CD4-positive, CD25-positive, alpha-beta regulatory T cell (primary cell): Measurements from ENCODE around the gene SIPA1L3. TPM values are rescaled to one million over a fixed set of nuclear protein-coding genes. Genes with fewer than 3 reads are reported as not detected.

Experiments used
- ATAC-seq, 2 donors: fragments of 150-1000 bp; cut with Tn5 transposase; one replicate each; pipeline ENCODE4 v1.10.0; 2021; ENCODE audit warnings: low read depth in 2 of 2, moderate number of reproducible peaks in 2 of 2, moderate library complexity in 1 of 2
- DNase-seq, 3 donors: peaks; one replicate each; pipeline versions ENCODE4 v3.0.0 to v3.0.0-alpha.2; 2012 to 2022; ENCODE audit warnings: mixed read lengths in 1 of 3
- H3K27ac ChIP-seq: one replicate; pipeline ENCODE4 v1.7.0; 2013; ENCODE audit warnings: mild to moderate bottlenecking, low read length; ENCODE audit not compliant: insufficient read depth, poor library complexity, severe bottlenecking
- H3K27me3 ChIP-seq: one replicate; pipeline ENCODE4 v1.7.0; 2013; ENCODE audit warnings: low read length; ENCODE audit not compliant: control insufficient read depth, insufficient read depth
- H3K36me3 ChIP-seq: one replicate; pipeline ENCODE4 v1.7.0; 2013; ENCODE audit warnings: mild to moderate bottlenecking, low read length, moderate library complexity; ENCODE audit not compliant: control insufficient read depth, insufficient read depth
- H3K4me1 ChIP-seq: 2 replicates; pipeline ENCODE4 v1.7.0; 2013; ENCODE audit warnings: mild to moderate bottlenecking, low read length; ENCODE audit not compliant: insufficient read depth, control insufficient read depth, poor library complexity, severe bottlenecking
- H3K4me3 ChIP-seq: one replicate; pipeline ENCODE4 v1.7.0; 2013; ENCODE audit warnings: low read depth, mild to moderate bottlenecking, low read length, moderate library complexity
- H3K9me3 ChIP-seq, 2 experiments: 1 replicate in 1 of 2; 2 replicates in 1 of 2; pipeline ENCODE4 v1.7.0; 2013; ENCODE audit warnings: low read length in 2 of 2, mild to moderate bottlenecking in 1 of 2, moderate library complexity in 1 of 2; ENCODE audit not compliant: control insufficient read depth in 2 of 2
- H3K27ac Mint-ChIP-seq, 3 donors: one replicate each; pipeline ENCODE4 v1.8.0; 2020 to 2022; ENCODE audit warnings: mild to moderate bottlenecking in 3 of 3, mixed read lengths in 3 of 3, moderate library complexity in 2 of 3
- H3K27me3 Mint-ChIP-seq: one replicate; pipeline ENCODE4 v1.8.0; 2022; ENCODE audit warnings: mild to moderate bottlenecking, mixed read lengths
- H3K36me3 Mint-ChIP-seq: one replicate; pipeline ENCODE4 v1.8.0; 2020; ENCODE audit warnings: mixed read lengths
- H3K4me1 Mint-ChIP-seq, 4 donors: one replicate each; pipeline ENCODE4 v1.8.0; 2020 to 2022; ENCODE audit warnings: mixed read lengths in 4 of 4, mild to moderate bottlenecking in 1 of 4
- H3K4me3 Mint-ChIP-seq, 4 donors: one replicate each; pipeline ENCODE4 v1.8.0; 2020 to 2022; ENCODE audit warnings: mild to moderate bottlenecking in 4 of 4, mixed read lengths in 4 of 4, moderate library complexity in 3 of 4
- H3K9me3 Mint-ChIP-seq, 7 donors: one replicate each; pipeline ENCODE4 v1.8.0; 2020 to 2022; ENCODE audit warnings: mixed read lengths in 7 of 7, mild to moderate bottlenecking in 3 of 7, moderate library complexity in 2 of 7
- polyA plus RNA-seq, 4 donors: library from polyadenylated mRNA; unstranded; fragments of 300-500 nt; fragmentation: Illumina TruSeq; gene quantifications; one replicate each; pipeline ENCODE4 v1.2.3, GENCODE V29; 2021
- total RNA-seq: library from RNA; stranded (reverse); gene quantifications from one replicate; pipeline ENCODE4 v1.2.3, GENCODE V29; 2022

Gene SIPA1L3
- total and polyA plus RNA-seq, 5 donors from 2014 or later, result 0.41 to 27.6 (median 1.7) TPM

GRCh38 chr19:38151242-38151641 lies 244.2 kb downstream of the SIPA1L3 start:
- no peaks in the 10 kb centered on the region for H3K27me3 ChIP-seq
- H3K36me3 Mint-ChIP-seq, result peaks cover 36% of the 10 kb centered on the region

GRCh38 chr19:38152461-38153379 lies 245.7 kb downstream of the SIPA1L3 start:
- ATAC-seq (no peak), DNase-seq (no peak)
- Histone ChIP-seq H3K9me3 (no peaks in the 10 kb centered on the region), H3K27ac (no peak overlapping the region), H3K27me3 (no peaks in the 10 kb centered on the region), H3K36me3 (peaks cover 15% of the 10 kb centered on the region), H3K4me3 (no peak overlapping the region), H3K4me1 (no peaks in the 10 kb centered on the region)
- Mint-ChIP-seq H3K4me1 (no peaks in the 10 kb centered on the region), H3K36me3 (peaks cover 31% of the 10 kb centered on the region), H3K4me3 (no peak overlapping the region), H3K27ac (no peak overlapping the region), H3K27me3 (no peaks in the 10 kb centered on the region), H3K9me3 (peaks cover 0 to 4% (median 0%) of the 10 kb centered on the region in 7 donors)

More at GRCh38 chr19:38151242-38151641, 244.2 kb downstream of the SIPA1L3 start:
- Histone ChIP-seq H3K4me3 (no peak overlapping the region), H3K9me3 (no peaks in the 10 kb centered on the region), H3K4me1 (no peaks in the 10 kb centered on the region), H3K36me3 (peaks cover 15% of the 10 kb centered on the region), H3K27ac (no peak overlapping the region)
- Mint-ChIP-seq H3K9me3 (peaks cover 0 to 1% (median 0%) of the 10 kb centered on the region in 7 donors), H3K27ac (no peak overlapping the region), H3K4me3 (no peak overlapping the region), H3K27me3 (no peaks in the 10 kb centered on the region), H3K4me1 (no peaks in the 10 kb centered on the region)
- ATAC-seq (no peak), DNase-seq (no peak)

GRCh38 chr19:38155453-38155852 lies 248.4 kb downstream of the SIPA1L3 start:
- Mint-ChIP-seq H3K27ac (no peak overlapping the region), H3K9me3 (peaks cover 0 to 4% (median 0%) of the 10 kb centered on the region in 7 donors), H3K36me3 (peaks cover 28% of the 10 kb centered on the region), H3K27me3 (no peaks in the 10 kb centered on the region), H3K4me3 (peak overlapping the region in 1 of 4 donors; percentile 15), H3K4me1 (peaks cover 0 to 2% (median 0%) of the 10 kb centered on the region in 4 donors)
- no peaks in the 10 kb centered on the region for H3K9me3 ChIP-seq
- no peaks in the 10 kb centered on the region for H3K27me3 ChIP-seq
- no peaks in the 10 kb centered on the region for H3K4me1 ChIP-seq
- H3K4me3 ChIP-seq, result no peak overlapping the region
- peaks cover 15% of the 10 kb centered on the region for H3K36me3 ChIP-seq
- ATAC-seq (no peak), DNase-seq (no peak)
- no peak overlapping the region for H3K27ac ChIP-seq

- Mint-ChIP-seq H3K4me1 (peaks cover 0 to 2% (median 0%) of the 10 kb centered on the region in 4 donors), H3K4me3 (no peak overlapping the region), H3K27ac (peak overlapping the region in 1 of 3 donors; percentile 28), H3K27me3 (no peaks in the 10 kb centered on the region), H3K36me3 (peaks cover 48% of the 10 kb centered on the region), H3K9me3 (peaks cover 0 to 5% (median 1%) of the 10 kb centered on the region in 7 donors)
- Histone ChIP-seq H3K9me3 (peaks cover 4 to 13% of the 10 kb centered on the region in 2 experiments), H3K27me3 (no peaks in the 10 kb centered on the region), H3K4me3 (no peak overlapping the region), H3K27ac (no peak overlapping the region), H3K36me3 (peaks cover 20% of the 10 kb centered on the region), H3K4me1 (no peaks in the 10 kb centered on the region)
- no peak for DNase-seq
- ATAC-seq, result no peak
These were observed 251.7 kb downstream of the SIPA1L3 start for GRCh38 chr19:38158730-38159129.

GRCh38 chr19:38162094-38162493 lies 255.1 kb downstream of the SIPA1L3 start:
- H3K27me3 Mint-ChIP-seq, result no peaks in the 10 kb centered on the region
- Histone ChIP-seq H3K4me3 (no peak overlapping the region), H3K27ac (no peak overlapping the region), H3K4me1 (no peaks in the 10 kb centered on the region), H3K36me3 (peaks cover 23% of the 10 kb centered on the region), H3K9me3 (peaks cover 4 to 13% of the 10 kb centered on the region in 2 experiments), H3K27me3 (no peaks in the 10 kb centered on the region)
- H3K27ac Mint-ChIP-seq, result no peak overlapping the region
- no peak for ATAC-seq
- H3K4me1 Mint-ChIP-seq, result peaks cover 0 to 2% (median 0%) of the 10 kb centered on the region in 4 donors
- peaks cover 57% of the 10 kb centered on the region for H3K36me3 Mint-ChIP-seq
- H3K9me3 Mint-ChIP-seq, result peaks cover 0 to 4% (median 1%) of the 10 kb centered on the region in 7 donors
- H3K4me3 Mint-ChIP-seq, result no peak overlapping the region
- DNase-seq, result no peak

- Mint-ChIP-seq H3K9me3 (peaks cover 0 to 3% (median 1%) of the 10 kb centered on the region in 7 donors), H3K27me3 (no peaks in the 10 kb centered on the region), H3K4me1 (peaks cover 0 to 2% (median 0%) of the 10 kb centered on the region in 4 donors), H3K4me3 (no peak overlapping the region), H3K36me3 (peaks cover 54% of the 10 kb centered on the region), H3K27ac (no peak overlapping the region)
- no peak for ATAC-seq
- Histone ChIP-seq H3K27ac (no peak overlapping the region), H3K36me3 (peaks cover 23% of the 10 kb centered on the region), H3K4me1 (no peaks in the 10 kb centered on the region), H3K4me3 (no peak overlapping the region), H3K27me3 (no peaks in the 10 kb centered on the region), H3K9me3 (peaks cover 4 to 13% of the 10 kb centered on the region in 2 experiments)
- DNase-seq, result no peak
These were observed 255.6 kb downstream of the SIPA1L3 start for GRCh38 chr19:38162632-38163031.

GRCh38 chr19:38163419-38164290 lies 256.6 kb downstream of the SIPA1L3 start:
- no peaks in the 10 kb centered on the region for H3K4me1 ChIP-seq
- Mint-ChIP-seq H3K4me3 (no peak overlapping the region), H3K27ac (no peak overlapping the region), H3K36me3 (peaks cover 47% of the 10 kb centered on the region), H3K4me1 (no peaks in the 10 kb centered on the region), H3K27me3 (no peaks in the 10 kb centered on the region), H3K9me3 (peaks cover 0 to 3% (median 1%) of the 10 kb centered on the region in 7 donors)
- H3K27ac ChIP-seq, result no peak overlapping the region
- H3K9me3 ChIP-seq, result peaks cover 4 to 13% of the 10 kb centered on the region in 2 experiments
- no peaks in the 10 kb centered on the region for H3K27me3 ChIP-seq
- no peak overlapping the region for H3K4me3 ChIP-seq
- peaks cover 23% of the 10 kb centered on the region for H3K36me3 ChIP-seq
- ATAC-seq (no peak), DNase-seq (no peak)
